Measurements from ENCODE around the gene PAIP2.

Gene PAIP2

DNA sequence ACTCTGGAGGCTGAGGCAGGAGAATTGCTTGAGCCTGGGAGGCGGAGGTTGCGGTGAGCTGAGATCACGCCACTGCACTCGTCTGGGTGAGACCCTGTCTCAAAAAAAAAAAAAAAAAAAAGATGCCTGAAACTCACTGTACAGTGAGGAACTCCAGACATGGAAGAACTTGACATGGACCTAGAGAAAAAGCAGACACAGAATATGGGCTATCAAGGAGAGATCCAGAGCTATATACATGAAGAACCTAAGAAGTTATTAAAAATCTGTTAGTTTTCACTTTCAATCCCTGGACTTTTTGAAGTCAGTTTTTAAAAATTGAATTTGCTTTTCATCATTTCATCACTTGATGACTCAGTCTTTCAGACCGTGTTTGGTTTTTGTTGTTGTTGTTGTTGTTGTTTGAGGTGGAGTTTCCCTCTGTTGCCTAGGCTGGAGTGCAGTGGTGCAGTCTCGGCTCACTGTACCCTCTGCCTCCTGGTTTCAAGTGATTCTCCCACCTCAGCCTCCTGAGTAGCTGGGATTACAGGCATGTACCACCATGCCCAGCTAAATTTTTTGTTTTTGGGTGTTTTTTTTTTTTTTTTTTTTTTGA is 20.3 kb downstream of the PAIP2 start:
- POLR2A ChIA-PET: interaction anchor here (0.7 kb wide), 1 partner anchor 17 kb away, joined by 8 read pairs; no protein-coding TSS in a partner anchor
- TF ChIP-seq, protein P1, sequence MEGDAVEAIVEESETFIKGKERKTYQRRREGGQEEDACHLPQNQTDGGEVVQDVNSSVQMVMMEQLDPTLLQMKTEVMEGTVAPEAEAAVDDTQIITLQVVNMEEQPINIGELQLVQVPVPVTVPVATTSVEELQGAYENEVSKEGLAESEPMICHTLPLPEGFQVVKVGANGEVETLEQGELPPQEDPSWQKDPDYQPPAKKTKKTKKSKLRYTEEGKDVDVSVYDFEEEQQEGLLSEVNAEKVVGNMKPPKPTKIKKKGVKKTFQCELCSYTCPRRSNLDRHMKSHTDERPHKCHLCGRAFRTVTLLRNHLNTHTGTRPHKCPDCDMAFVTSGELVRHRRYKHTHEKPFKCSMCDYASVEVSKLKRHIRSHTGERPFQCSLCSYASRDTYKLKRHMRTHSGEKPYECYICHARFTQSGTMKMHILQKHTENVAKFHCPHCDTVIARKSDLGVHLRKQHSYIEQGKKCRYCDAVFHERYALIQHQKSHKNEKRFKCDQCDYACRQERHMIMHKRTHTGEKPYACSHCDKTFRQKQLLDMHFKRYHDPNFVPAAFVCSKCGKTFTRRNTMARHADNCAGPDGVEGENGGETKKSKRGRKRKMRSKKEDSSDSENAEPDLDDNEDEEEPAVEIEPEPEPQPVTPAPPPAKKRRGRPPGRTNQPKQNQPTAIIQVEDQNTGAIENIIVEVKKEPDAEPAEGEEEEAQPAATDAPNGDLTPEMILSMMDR (IDR thresholded peaks at IDR 0.05; ENCODE audit: control extremely low read depth, extremely low read depth, low read depth, missing control alignments): no peak
- DNase-seq (ENCODE audit: extremely low spot score): no peak
- CTCF ChIA-PET: interaction anchor here (0.6 to 1.7 kb wide), 6 partner anchors 9 to 610 kb away, joined by 3 to 8 read pairs (median 4); no protein-coding TSS in a partner anchor

DNA sequence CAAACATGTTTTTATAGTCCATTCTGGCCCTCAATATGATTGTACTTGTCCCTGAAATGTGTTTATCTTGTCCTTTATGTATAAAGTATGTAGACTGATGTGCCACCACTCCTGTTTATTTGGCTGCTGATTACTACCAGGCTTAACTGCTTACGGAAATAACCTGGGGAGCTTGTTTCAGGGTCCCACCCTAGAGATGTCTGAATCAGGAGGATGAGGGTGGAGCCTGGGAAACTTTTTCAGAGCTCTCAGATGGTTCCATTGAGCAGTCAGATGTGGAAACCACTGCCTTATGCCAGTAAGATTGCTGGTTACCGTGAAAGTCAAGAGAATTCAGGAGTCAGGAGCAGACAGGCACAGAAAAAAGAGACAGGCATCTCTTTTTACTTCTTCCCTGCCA is 22.3 kb downstream of the PAIP2 start:
- CTCF ChIA-PET: interaction anchor here (1.0 to 1.1 kb wide), 2 partner anchors 10 to 57 kb away, joined by 3 read pairs; no protein-coding TSS in a partner anchor
- POLR2A ChIA-PET: interaction anchor here (0.6 kb wide), 1 partner anchor 91 kb away, joined by 4 read pairs; no protein-coding TSS in a partner anchor
- TF ChIP-seq, protein P1 (IDR thresholded peaks at IDR 0.05; ENCODE audit: control extremely low read depth, extremely low read depth, low read depth, missing control alignments): no peak
- DNase-seq (ENCODE audit: extremely low spot score): no peak

DNA sequence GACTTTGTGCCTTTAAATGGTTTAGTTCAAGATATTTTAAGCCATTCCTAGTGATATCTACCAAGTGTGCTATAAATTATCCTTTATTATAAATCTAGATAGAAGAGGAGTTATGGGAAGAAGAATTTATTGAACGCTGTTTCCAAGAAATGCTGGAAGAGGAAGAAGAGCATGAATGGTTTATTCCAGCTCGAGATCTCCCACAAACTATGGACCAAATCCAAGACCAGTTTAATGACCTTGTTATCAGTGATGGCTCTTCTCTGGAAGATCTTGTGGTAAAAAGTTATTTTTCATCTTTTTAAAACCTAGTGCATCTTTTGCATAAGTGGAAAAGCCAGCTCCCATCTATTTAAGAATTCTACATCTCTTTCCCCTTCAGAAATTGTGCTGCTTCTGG is 22.8 kb downstream of the PAIP2 start:
- ChIA-PET POLR2A (no interaction called here), CTCF (interaction anchor here (1.0 to 1.9 kb wide), 4 partner anchors 9 to 56 kb away, joined by 3 to 4 read pairs (median 4); no protein-coding TSS in a partner anchor)
- no peak for DNase-seq (ENCODE audit: extremely low spot score)
- TF ChIP-seq, protein P1 (IDR thresholded peaks at IDR 0.05; ENCODE audit: control extremely low read depth, extremely low read depth, low read depth, missing control alignments): no peak

DNA sequence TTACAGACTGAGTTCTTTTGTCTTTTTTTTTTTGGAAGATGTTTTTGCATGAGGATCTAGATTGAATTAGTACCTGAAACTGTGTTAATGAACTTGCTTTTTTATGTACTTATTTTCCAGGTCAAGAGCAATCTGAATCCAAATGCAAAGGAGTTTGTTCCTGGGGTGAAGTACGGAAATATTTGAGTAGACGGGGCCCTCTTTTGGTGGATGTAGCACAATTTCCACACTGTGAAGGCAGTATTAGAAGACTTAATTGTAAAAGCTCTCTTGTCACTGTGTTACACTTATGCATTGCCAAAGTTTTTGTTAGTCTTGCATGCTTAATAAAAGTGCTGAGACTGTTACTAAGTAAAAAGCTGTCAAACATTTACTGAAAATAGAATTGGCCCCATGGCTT is 27.0 kb downstream of the PAIP2 start:
- CTCF ChIA-PET: interaction anchor here (1.1 to 1.5 kb wide), 3 partner anchors 12 to 579 kb away, joined by 3 read pairs; no protein-coding TSS in a partner anchor
- POLR2A ChIA-PET: interaction anchor here (1.6 kb wide), 1 partner anchor 19 kb away, joined by 4 read pairs; no protein-coding TSS in a partner anchor
- TF ChIP-seq, protein P1 (IDR thresholded peaks at IDR 0.05; ENCODE audit: control extremely low read depth, extremely low read depth, low read depth, missing control alignments): peak; percentile 2
- no peak for DNase-seq (ENCODE audit: extremely low spot score)

DNA sequence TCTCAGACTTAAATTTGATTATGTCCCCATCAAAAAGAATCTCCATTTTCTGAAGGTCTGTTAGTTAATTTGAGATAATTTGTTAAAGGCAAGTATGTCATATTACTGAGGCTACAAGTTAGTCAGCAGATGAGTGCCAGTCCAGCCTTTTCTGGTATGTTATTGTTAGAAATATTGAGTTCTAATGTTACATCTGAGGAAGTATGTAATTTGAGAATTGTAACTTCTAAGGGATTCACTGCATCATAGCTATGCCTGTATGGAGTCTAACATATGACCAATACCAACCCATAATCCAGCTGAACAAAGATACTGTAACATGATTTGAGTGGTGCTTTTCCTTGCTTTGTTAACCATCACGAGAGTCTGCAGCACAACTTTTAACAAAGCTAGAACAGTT is 27.5 kb downstream of the PAIP2 start:
- TF ChIP-seq, protein P1 (IDR thresholded peaks at IDR 0.05; ENCODE audit: control extremely low read depth, extremely low read depth, low read depth, missing control alignments): no peak
- POLR2A ChIA-PET: interaction anchor here (1.0 to 1.6 kb wide), 2 partner anchors 16 to 19 kb away, joined by 3 to 4 read pairs; no protein-coding TSS in a partner anchor
- no peak for DNase-seq (ENCODE audit: extremely low spot score)
- CTCF ChIA-PET: interaction anchor here (0.7 to 1.5 kb wide), 6 partner anchors 9 to 579 kb away, joined by 3 to 4 read pairs (median 3); partner anchors contain the start of gene SLC23A1

DNA sequence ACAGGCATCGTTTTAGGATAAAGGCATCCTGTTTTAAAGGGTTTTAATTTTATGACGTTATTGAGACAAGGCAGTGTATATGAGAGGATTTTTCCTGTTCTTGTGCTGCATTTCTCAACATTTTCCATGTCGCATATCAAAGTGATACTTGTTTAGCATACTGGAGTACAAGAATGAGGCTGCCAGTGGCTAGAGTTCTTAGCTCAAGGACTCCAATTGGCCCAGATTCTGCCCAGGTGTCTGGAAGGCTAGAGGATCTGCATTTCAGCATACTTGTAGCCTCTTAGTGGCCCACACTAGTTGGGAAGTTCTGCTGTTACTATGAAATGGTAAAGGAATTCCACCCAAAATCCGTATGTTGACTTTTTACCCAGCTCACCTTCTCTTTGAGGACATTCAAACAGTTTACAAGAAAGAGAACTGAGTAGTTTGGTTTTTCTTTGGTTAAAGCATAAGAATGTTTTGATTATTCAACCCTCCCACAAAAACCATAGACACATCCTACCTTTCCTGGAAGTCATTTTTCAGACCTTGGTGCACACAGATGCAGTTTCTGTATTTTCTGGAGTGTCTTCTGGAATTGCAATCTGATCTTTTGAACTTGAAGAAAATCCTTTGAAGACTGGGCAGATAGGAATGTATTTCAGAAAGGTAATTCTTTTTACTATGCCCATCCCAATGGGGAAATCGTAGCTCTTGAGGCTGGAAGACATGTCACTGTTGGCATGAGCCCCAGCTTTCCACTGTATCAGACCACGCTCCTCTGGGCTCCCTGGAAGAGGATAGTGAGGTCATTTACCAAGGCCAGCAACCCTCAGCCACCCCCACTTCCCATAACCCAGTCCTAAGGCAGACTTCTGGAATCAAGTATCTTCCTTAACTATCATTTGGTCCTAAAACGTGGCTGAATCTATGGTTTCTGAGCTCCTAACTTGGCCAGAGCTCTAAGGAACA is 30.1 kb downstream of the PAIP2 start:
- TF ChIP-seq, protein P1 (IDR thresholded peaks at IDR 0.05; ENCODE audit: control extremely low read depth, extremely low read depth, low read depth, missing control alignments): no peak
- ChIA-PET CTCF (interaction anchor here (0.9 to 1.5 kb wide), 3 partner anchors 10 to 32 kb away, joined by 3 read pairs; no protein-coding TSS in a partner anchor), POLR2A (no interaction called here)
- no peak for DNase-seq (ENCODE audit: extremely low spot score)

All from GM10248 (cell line).